Measurements from ENCODE around the gene RNF148. TPM values are rescaled to one million over a fixed set of nuclear protein-coding genes. Genes with fewer than 3 reads are reported as not detected.

The RNF148 gene, protein sequence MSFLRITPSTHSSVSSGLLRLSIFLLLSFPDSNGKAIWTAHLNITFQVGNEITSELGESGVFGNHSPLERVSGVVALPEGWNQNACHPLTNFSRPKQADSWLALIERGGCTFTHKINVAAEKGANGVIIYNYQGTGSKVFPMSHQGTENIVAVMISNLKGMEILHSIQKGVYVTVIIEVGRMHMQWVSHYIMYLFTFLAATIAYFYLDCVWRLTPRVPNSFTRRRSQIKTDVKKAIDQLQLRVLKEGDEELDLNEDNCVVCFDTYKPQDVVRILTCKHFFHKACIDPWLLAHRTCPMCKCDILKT
- not detected in 5 replicates for total RNA-seq (2022; extraction: Qiagen RNA extraction)

DNA sequence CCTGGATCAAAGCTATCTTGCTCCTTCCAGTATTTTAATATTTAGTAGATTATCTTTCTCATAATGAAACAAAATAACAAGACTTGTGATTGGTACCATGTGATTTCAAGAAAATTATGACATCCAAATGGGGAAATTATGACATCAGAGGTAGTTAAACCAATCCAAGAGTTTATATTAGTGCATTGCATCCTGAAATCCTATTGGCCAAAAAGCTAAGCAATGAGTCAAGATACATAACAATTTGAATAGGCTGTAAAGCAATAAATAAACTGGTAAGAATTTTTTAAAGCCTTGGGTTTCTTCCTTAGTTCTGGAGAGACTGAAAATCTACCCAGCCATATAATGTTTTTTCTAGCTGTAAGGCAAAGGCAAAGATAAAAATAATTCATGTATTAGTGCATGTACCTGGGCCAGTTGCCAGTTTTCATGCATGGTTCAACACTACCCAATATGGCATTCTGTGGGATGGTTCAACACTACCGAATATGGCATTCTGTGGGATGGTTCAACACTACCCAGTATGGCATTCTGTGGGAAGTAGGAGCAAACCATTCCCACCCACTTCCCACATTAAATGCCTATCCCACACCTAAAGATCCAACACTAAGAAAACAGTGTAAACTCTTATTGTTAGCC is at the start of gene RNF148:
TSS of gene RNF148 (minus strand) at position 51 of the 639 bp plus-strand sequence. CDS start 172 bp downstream, outside the sequence.

DNA sequence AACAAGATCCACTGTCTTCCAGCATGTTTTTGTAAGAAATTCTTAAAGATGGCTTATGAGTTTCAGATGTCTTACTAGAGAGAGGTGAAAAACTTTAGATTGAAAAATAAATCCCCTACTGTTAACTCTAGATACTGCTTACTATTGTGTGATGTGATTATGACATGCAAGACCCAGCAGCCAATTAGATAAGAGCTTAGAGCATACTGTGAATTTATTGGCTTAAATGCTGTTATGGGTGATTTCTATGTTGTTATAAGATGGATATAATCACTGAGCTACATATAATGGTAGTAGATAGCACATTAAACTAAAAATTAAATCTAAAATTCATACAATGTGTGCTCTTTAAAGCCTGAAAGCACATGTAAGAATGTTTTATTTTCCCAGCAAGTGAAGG is 3.7 kb downstream of the RNF148 start, which contains the start of gene RNF133:
TSS of gene RNF133 (minus strand) at position 101 of the 400 bp plus-strand sequence. CDS start 199 bp downstream, outside the sequence.

Other genes starting within 250 kb of the RNF148 start
- not detected in 5 replicates for gene RNF133, start 3.8 kb downstream of the RNF148 start, total RNA-seq (2022; extraction: Qiagen RNA extraction)
- 0.03 to 0.07 TPM (median 0.05 TPM) in 4 of 5 replicates, not detected in the other for gene CADPS2, start 183.5 kb upstream of the RNF148 start, total RNA-seq (2022; extraction: Qiagen RNA extraction)

Data from A549 treated with dexamethasone at 1 μM for 4 hours (cell line).